Fibroblast of lung (primary cell): ENCODE data around the gene MBD4. TPM values are rescaled to one million over a fixed set of nuclear protein-coding genes. Genes with fewer than 3 reads are reported as not detected.
"Not testable (repeated sequence)": the region's sequence is repeated elsewhere in the genome, so short reads cannot be mapped to it uniquely, and the experiment has no call there.

ENCODE experiments used
- DNase-seq, 2 donors: peaks; one replicate each; pipeline versions ENCODE4 v3.0.0 to v3.0.0-alpha.2; 2010; ENCODE audit warnings: low read depth in 2 of 2
- H2AFZ ChIP-seq: 2 replicates; pipeline ENCODE4 v1.5.1; 2012; ENCODE audit warnings: low read length, control low read depth, inconsistent platforms
- H3K27ac ChIP-seq: 2 replicates; pipeline ENCODE4 v1.5.1; 2011; ENCODE audit warnings: low read length, control low read depth; ENCODE audit not compliant: insufficient read depth
- H3K27me3 ChIP-seq: 2 replicates; pipeline ENCODE4 v1.5.1; 2011; ENCODE audit warnings: mild to moderate bottlenecking, low read length; ENCODE audit not compliant: control insufficient read depth, insufficient read depth
- H3K36me3 ChIP-seq: 2 replicates; pipeline ENCODE4 v1.5.1; 2011; ENCODE audit warnings: low read length; ENCODE audit not compliant: control insufficient read depth, insufficient read depth
- H3K4me1 ChIP-seq: 2 replicates; pipeline ENCODE4 v1.5.1; 2011; ENCODE audit warnings: low read length; ENCODE audit not compliant: control insufficient read depth, insufficient read depth; ENCODE audit errors: extremely low read depth
- H3K4me2 ChIP-seq: 2 replicates; pipeline ENCODE4 v1.5.1; 2011; ENCODE audit warnings: low read length, control low read depth; ENCODE audit not compliant: insufficient read depth; ENCODE audit errors: extremely low read depth
- H3K4me3 ChIP-seq, 4 experiments: fragments of 200-600 bp in 1 of 4; sonication (generic) in 1 of 4; replicated peaks in 1 of 4; 2 replicates each; pipeline ENCODE4 v1.5.1; 2011 to 2016; ENCODE audit warnings: low read length in 4 of 4, low read depth in 3 of 4, mild to moderate bottlenecking in 3 of 4, control low read depth in 2 of 4, inconsistent platforms in 1 of 4, mixed read lengths in 1 of 4; ENCODE audit not compliant: insufficient read depth in 1 of 4; ENCODE audit errors: control extremely low read depth in 1 of 4
- H3K79me2 ChIP-seq: 2 replicates; pipeline ENCODE4 v1.5.1; 2012; ENCODE audit warnings: mild to moderate bottlenecking, low read length, inconsistent platforms; ENCODE audit not compliant: control insufficient read depth, insufficient read depth
- H3K9ac ChIP-seq: 2 replicates; pipeline ENCODE4 v1.5.1; 2011; ENCODE audit warnings: mild to moderate bottlenecking, low read length, control low read depth; ENCODE audit not compliant: insufficient read depth
- H3K9me3 ChIP-seq: 2 replicates; pipeline ENCODE4 v1.5.1; 2012; ENCODE audit warnings: low read depth, low read length; ENCODE audit not compliant: control insufficient read depth, insufficient read depth
- H4K20me1 ChIP-seq: 2 replicates; pipeline ENCODE4 v1.5.1; 2011; ENCODE audit warnings: low read length; ENCODE audit not compliant: control insufficient read depth, insufficient read depth; ENCODE audit errors: extremely low read depth
- CTCF ChIP-seq, 2 donors: IDR thresholded peaks in 1 of 2; conservative IDR thresholded peaks in 1 of 2; 1 replicate in 1 of 2; 2 replicates in 1 of 2; pipeline ENCODE4 v1.5.1; 2011 to 2012; ENCODE audit warnings: low read length in 2 of 2, control low read depth in 1 of 2, inconsistent platforms in 1 of 2, low read depth in 1 of 2, mild to moderate bottlenecking in 1 of 2
- EZH2 ChIP-seq: IDR thresholded peaks from 2 replicates; pipeline ENCODE4 v1.5.1; 2012; ENCODE audit warnings: low read length, control low read depth, mild to moderate bottlenecking; ENCODE audit errors: missing control alignments
- polyA plus RNA-seq, 2 donors: library from polyadenylated mRNA; depleted of rRNA in 1 of 2; stranded (reverse) in 1 of 2; unstranded in 1 of 2; fragments of >200 nt; gene quantifications; 2 replicates each; pipeline ENCODE4 v1.2.1, GENCODE V29; 2011 to 2012; ENCODE audit warnings: missing spikeins in 1 of 2
- total RNA-seq: library from RNA; depleted of rRNA; stranded (reverse); fragments of >200 nt; gene quantifications from 2 replicates; pipeline ENCODE4 v1.2.1, GENCODE V29; 2014

Gene MBD4
- total and polyA plus RNA-seq, 2 donors (not counting 1 experiment from before 2014, with no cell fraction given) = 27.4 to 35.5 TPM

DNA sequence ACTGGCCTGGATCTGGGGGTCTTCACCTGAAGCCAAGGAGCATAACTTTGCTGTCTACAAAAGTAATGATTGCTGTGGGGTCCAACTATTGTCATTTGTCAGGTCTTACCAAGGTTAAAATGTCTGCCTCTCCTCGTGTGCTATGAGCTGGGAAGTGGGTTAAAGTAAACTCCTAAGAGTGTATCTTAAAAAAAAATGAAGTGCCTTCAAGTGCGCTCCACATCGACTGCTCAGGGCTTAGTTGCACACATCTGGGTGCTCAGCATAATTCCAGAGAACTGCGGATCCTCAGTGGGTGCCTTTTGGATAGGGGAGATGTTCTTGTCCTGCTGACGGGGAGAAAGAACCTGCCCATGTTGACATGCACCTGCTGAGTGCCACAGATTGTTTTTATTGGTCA is 52.3 kb downstream of the MBD4 start:
- H3K27me3 ChIP-seq = no peaks in the 10 kb centered on the region
- TF ChIP-seq EZH2 (no peak), CTCF (conservative IDR thresholded peaks at IDR 0.05 in 1 of 2, IDR thresholded peaks at IDR 0.05 in 1 of 2; ENCODE audit: low read depth in 1 of 2, low read length in 2 of 2) (no peak)
- H3K27ac ChIP-seq = peak overlapping the region; percentile 94
- no peaks in the 10 kb centered on the region for H4K20me1 ChIP-seq
- H3K9me3 ChIP-seq = no peaks in the 10 kb centered on the region
- no peak overlapping the region for H2AFZ ChIP-seq
- H3K4me2 ChIP-seq = no peak overlapping the region
- DNase-seq = no peak
- peaks cover 12% of the 10 kb centered on the region for H3K36me3 ChIP-seq
- H3K79me2 ChIP-seq = no peaks in the 10 kb centered on the region
- H3K4me3 ChIP-seq = no peak overlapping the region
- peaks cover 23% of the 10 kb centered on the region for H3K4me1 ChIP-seq
- H3K9ac ChIP-seq = no peak overlapping the region

- no peak overlapping the region for H3K27ac ChIP-seq
- no peaks in the 10 kb centered on the region for H3K27me3 ChIP-seq
- H3K4me3 ChIP-seq = no peak overlapping the region
- H3K36me3 ChIP-seq = peaks cover 12% of the 10 kb centered on the region
- no peak for TF ChIP-seq CTCF (conservative IDR thresholded peaks at IDR 0.05 in 1 of 2, IDR thresholded peaks at IDR 0.05 in 1 of 2; ENCODE audit: low read depth in 1 of 2, low read length in 2 of 2)
- no peak for TF ChIP-seq EZH2
- H2AFZ ChIP-seq = no peak overlapping the region
- H3K9me3 ChIP-seq = no peaks in the 10 kb centered on the region
- DNase-seq = no peak
- H3K9ac ChIP-seq = no peak overlapping the region
- no peaks in the 10 kb centered on the region for H4K20me1 ChIP-seq
- H3K79me2 ChIP-seq = no peaks in the 10 kb centered on the region
- peaks cover 23% of the 10 kb centered on the region for H3K4me1 ChIP-seq
- no peak overlapping the region for H3K4me2 ChIP-seq
These were observed 52.8 kb downstream of the MBD4 start for GRCh38 chr3:129386984-129387383.

GRCh38 chr3:129385507-129385906 is 54.2 kb downstream of the MBD4 start:
- H3K36me3 ChIP-seq = peaks cover 10% of the 10 kb centered on the region
- not testable (repeated sequence) for H3K27me3 ChIP-seq, H3K27ac ChIP-seq, H3K9ac ChIP-seq, H3K4me2 ChIP-seq, H3K4me3 ChIP-seq, DNase-seq, H3K9me3 ChIP-seq, H3K79me2 ChIP-seq, H2AFZ ChIP-seq, H4K20me1 ChIP-seq
- peaks cover 23% of the 10 kb centered on the region for H3K4me1 ChIP-seq
